Transverse colon (tissue), 4 donors: Measurements from ENCODE around the gene ZNF561.

ENCODE experiments used
- POLR2A ChIP-seq: fragments of 450-650 bp; IDR thresholded peaks from one replicate; pipeline ENCODE4 v1.6.1; 2016; ENCODE audit warnings: antibody characterized with exemption, mild to moderate bottlenecking, moderate library complexity
- POLR2AphosphoS5 ChIP-seq, 3 donors: sonication (generic); formaldehyde crosslinking; IDR thresholded peaks; one replicate each; pipeline ENCODE4 v1.6.1; 2016; ENCODE audit warnings: antibody characterized with exemption in 3 of 3
- TF ChIP-seq, protein P1 (sequence below), 5 experiments: fragments of 200-600 bp in 3 of 5; fragments of 450-650 bp in 2 of 5; sonication (generic) in 3 of 5; IDR thresholded peaks; 1 replicate in 2 of 5; 2 replicates in 3 of 5; pipeline ENCODE4 v1.5.1; 2016 to 2017; ENCODE audit warnings: antibody characterized with exemption in 5 of 5, inconsistent platforms in 3 of 5, mild to moderate bottlenecking in 2 of 5, moderate library complexity in 1 of 5

DNA sequence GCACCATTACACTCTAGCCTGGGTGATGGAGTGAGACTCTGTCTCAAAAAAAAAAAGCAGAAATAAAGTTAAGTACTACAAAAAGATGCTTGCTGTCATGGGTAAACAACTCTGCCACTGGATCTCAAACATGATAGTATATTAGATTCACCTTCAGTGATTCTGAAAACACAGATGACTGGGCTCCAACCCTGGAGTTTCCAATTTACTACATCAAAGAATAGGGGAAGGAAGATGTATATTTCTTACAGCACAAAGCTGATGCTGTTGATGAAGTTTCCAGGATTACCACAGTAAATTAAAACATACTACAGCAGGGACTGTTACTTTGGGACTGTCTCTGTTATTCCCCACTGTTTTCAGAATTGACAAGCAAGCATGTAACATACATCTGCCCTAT, 5.2 kb downstream of the ZNF561 start:
- TF ChIP-seq, protein P1, sequence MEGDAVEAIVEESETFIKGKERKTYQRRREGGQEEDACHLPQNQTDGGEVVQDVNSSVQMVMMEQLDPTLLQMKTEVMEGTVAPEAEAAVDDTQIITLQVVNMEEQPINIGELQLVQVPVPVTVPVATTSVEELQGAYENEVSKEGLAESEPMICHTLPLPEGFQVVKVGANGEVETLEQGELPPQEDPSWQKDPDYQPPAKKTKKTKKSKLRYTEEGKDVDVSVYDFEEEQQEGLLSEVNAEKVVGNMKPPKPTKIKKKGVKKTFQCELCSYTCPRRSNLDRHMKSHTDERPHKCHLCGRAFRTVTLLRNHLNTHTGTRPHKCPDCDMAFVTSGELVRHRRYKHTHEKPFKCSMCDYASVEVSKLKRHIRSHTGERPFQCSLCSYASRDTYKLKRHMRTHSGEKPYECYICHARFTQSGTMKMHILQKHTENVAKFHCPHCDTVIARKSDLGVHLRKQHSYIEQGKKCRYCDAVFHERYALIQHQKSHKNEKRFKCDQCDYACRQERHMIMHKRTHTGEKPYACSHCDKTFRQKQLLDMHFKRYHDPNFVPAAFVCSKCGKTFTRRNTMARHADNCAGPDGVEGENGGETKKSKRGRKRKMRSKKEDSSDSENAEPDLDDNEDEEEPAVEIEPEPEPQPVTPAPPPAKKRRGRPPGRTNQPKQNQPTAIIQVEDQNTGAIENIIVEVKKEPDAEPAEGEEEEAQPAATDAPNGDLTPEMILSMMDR (IDR thresholded peaks at IDR 0.05), result no peak
- TF ChIP-seq POLR2A (no peak), POLR2AphosphoS5 (IDR thresholded peaks at IDR 0.05) (no peak)
